Kidney capillary endothelial cell (primary cell): ENCODE results near the gene CAAP1.
"Not testable (repeated sequence)": the region's sequence is repeated elsewhere in the genome, so short reads cannot be mapped to it uniquely, and the experiment has no call there.

Experiments used
- DNase-seq: peaks from one replicate; pipeline ENCODE4 v3.0.0-alpha.2; 2018; ENCODE audit warnings: low spot score

CAAP1 gene

DNA sequence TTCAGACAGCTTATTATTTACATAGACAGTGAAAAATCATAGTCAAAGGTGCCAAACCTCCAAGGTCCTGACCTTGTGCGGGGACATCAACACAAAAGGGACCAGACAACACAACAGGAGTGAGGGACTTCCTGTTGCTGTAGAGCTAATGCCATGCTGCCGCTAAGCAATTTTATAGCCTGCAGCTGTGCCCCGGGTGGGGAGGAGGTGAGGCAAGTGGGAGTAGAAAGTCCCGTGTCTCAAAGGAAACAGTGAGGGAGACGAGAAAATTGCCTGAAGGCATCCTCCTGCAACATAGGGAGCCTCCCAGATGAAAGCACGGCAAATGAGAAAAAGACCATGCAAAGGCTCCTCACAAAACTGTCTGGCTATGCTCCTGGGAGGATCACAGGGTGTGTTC is 58.8 kb downstream of the CAAP1 start:
- DNase-seq = no peak

DNA sequence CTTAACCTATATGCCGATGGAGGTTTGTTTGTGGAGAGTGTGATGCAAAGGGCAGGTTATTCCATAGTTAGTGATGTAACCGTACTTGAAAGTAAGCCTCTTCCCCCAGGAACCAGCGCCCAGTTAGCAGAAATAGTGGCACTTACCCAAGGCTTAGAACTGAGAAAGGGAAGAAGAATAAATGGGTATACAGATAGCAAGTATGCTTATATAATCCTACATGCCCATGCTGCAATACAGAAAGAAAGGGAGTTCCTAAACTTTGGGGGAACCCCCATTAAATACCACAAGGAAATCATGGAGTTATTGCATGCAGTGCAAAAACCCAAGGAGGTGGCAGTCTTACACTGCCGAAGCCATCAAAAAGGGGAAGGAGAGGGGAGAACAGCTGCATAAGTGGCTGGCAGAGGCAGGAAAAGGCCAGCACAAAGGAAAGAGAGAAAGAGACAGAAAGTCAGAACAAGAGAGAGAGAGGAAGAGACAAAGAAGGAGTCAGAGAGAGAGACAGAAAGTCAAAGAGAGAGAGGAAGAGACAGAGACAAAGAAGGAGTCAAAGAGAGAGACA is 64.1 kb downstream of the CAAP1 start:
- not testable (repeated sequence) for DNase-seq

DNA sequence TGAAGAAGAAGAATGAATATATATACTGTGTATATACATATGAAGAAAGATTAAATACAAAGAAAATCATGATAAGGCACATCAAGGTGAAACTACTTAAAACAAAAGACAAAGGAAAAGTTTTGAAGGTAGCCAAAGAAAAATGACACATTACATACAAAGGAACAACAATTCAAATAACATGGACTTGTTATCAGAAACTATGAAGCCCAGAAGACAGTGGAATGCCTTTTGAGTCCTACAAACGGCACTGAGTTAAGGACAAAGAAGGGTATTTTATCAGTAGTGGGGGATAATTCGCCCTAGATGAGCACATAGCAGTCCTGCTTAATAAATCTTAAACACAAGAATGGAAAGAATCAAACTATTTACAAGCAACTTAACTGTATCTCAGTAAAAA is 77.8 kb downstream of the CAAP1 start:
- no peak for DNase-seq

DNA sequence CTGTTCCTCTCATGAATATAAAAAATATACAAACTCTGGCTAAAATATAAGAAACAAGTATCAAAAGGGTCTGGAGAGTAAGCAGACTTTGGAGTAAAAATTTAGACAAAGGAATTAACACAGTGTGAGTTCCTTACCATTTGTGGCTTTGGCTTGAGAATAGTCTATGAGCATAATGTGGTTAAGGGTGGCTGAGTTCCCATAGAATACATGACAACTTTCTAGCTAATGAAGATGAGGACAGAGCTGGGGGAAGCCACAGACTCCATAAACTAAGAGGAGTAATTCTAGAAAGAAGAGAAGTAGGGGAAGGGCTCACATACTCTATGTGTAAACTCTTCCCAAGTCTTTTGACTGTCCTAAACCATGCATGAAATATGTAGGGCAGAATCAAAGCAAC is 79.4 kb downstream of the CAAP1 start:
- DNase-seq = no peak

DNA sequence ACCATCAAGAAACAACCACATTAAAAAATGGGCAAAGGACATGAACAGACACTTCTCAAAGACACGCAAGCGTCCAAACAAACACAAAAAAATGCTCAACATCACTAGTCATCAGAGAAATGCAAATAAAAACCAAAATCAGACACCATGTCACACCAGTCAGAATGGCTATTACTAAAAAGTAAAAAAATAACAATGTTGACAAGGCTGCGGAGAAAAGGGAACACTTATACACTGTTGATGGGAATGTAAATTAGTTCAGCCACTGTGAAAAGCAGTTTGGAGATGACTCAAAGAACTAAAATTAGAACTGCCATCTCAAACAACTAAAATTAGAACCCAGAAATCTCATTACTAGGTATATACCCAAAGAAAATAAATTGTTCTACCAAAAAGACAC is 80.4 kb downstream of the CAAP1 start:
- DNase-seq = no peak

DNA sequence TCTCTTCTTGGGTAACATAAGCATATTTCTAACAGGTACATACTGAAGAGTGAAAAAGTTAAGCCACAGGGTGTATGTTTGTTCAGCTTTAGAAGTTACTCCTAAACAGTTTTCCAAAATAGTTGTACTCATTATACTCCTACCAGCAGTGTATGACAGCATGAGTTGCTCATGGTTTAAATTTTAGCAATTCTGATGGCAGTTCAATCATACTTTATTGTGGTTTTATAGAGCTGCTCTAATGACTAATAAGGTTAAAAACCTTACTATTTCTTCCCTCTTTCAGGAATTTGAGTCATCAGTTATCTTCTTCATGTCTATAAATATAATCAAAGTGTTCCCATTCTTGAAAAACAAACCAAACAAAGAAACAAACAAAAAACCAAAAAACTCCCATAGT is 81.5 kb downstream of the CAAP1 start:
- no peak for DNase-seq

DNA sequence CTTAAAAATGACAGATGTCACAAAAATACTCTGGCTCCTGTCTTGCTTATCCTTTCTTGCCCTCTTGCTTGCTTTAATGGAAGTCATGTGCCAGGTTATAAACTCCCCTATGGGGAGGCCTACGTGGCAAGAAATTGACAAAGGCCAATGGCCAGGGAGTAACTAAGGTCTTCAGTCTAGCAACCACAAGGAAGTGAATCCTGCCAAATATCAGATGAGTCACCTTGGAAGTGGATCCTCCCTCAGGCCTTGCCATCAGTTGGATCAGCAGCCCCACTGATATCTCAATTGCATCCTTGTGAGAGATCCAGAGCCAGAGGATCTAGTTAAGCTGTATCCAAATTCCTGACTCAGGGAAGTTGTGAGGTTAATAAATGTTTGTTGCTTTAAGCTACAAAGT is 82.8 kb downstream of the CAAP1 start:
- DNase-seq = no peak

DNA sequence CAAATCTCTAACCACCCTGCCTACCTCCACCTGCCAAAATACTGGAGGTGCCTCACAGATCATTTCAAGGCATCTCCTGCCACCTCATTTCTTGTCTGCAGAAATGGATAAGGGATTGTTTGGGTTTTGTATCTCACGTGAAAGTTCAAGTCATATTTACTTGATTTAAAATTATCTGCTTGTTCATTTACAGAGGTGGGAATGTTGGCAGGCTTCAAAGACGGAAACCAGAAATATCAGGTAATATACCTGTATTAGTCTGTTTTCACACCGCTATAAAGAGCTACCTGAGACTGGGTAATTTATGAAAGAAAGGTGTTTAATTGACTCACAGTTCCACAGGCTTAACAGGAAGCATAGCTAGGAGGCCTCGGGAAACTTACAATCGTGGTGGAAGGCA is 85.4 kb downstream of the CAAP1 start:
- no peak for DNase-seq

DNA sequence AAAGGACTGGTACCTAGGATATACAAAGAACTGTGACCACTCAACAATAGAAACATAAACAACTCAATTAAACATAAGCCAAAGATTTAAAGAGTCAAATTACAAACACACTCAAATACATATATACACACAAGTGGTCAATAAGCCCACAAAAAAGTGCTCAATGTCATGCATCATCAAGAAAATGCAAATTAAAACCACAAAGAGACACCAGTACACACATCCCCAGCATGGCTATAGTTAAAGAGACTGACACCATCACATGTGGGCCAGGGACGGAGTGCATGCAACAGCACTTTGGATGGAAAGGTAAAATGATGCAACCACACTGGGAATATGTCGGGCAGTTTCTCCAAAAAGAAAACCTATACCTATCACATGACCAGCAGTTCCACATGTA is 89.7 kb downstream of the CAAP1 start:
- DNase-seq = no peak

DNA sequence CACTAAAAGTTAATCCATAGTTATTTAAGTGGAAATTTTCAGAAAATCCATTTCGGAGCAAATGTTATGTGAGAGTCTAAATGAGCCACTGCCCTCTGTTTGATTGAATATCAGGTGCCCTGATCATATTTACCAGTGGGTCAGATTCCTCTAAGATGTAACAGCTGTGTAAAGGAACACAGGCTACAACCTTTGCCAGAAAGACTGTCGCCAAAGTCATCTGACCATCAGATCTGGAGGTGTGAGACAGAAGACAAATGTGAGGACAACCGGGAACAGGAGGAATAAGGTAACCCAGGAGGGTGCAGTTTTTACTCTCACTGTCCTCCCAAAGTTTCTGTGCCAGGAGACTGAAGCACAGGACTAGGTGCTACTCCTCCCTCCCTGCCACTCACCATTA is 90.8 kb downstream of the CAAP1 start:
- DNase-seq = no peak

DNA sequence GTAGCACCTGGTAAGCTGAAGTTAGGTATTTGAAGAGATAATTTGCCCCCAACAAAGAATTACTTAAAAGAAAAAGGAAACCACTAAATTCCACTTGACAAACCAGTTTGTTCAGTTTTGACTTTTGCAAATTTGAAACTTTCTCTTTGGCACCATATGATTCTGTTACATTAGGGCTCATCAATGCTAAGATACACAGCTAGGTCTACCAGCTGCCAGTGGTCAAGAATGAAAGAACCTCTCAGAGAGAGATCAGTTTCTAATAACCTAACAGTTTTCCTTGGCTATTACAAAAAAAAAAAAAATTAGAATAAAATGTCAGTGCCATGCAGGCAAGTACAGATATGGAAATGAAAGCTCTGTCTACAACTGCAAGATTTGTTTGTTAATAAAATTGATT is 92.3 kb downstream of the CAAP1 start:
- DNase-seq = no peak

DNA sequence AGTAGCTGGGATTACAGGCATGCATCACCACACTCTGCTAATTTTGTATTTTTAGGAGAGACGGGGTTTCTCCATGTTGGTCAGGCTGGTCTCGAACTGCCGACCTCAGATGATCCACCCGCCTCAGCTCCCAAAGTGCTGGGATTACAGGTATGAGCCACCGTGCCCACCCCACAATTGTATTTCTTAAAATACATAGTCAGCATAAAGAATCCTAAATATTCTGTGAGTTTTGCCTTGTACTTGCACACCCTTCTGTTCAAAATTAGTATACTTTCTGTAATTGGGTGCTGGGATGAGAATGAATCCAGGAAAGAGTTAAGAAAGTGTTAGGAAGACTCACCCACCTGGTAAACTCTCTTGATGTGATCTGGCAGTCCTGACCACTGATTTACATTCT is 101.3 kb downstream of the CAAP1 start:
- no peak for DNase-seq
